AG20443 (cell line): ENCODE results near the gene BAMBI.

Experiments used
- DNase-seq: peaks from one replicate; pipeline ENCODE4 v3.0.0; 2012; ENCODE audit warnings: low spot score, mixed read lengths

Gene BAMBI

DNA sequence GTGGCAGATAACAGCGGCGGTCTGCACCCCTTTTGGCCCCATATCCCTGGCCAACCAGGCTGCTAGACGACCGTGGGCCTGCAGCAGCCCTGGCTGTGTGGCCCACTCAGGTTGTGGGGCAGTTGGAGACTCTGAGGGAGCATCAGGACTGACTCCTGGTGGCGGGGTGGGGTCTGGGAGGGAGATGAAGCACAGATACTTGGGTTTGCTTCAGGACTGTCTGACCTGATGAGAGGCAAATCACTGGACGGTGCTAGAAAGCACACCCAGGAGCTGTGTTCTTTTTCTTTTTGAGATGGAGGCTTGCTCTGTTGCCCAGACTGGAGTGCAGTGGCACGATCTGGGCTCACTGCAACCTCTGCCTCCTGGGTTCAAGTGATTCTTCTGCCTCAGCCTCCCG lies 28.2 kb downstream of the BAMBI start:
- DNase-seq: no peak

DNA sequence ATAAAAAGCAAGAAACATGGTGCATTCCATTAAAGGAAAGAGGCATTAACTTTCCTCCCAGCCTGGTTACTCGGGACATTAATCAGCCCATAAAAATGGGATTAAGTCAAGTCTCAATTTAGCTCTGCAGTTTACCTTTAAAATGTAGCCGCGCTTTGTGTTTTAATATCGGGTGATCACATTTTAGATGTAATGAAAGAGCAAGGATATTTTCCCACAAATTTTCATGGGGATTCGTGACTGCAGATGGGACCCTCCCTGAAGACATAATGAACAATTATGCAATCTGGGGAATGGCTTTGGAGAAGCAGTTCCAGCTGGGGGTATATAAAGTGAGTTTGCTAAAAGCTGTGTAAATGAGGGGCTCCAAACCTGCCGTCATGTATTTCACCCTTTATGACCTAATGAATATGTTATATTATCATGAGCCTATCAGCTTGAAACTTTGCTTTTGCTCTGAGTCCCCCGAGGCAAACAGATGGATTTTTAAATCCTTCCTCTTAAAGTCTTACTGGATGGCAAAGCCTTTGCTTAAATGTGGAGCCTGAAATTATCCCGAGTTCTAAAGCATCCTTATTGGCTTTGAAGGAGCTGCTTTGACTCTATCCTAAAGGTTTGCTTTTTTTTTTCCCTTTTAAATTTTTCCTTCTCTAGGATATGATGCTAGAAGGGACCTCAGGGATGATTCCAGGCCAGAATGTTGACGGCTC lies 31.8 kb downstream of the BAMBI start:
- no peak for DNase-seq

GRCh38 chr10:28710202-28710886 lies 33.0 kb downstream of the BAMBI start:
- no peak for DNase-seq

DNA sequence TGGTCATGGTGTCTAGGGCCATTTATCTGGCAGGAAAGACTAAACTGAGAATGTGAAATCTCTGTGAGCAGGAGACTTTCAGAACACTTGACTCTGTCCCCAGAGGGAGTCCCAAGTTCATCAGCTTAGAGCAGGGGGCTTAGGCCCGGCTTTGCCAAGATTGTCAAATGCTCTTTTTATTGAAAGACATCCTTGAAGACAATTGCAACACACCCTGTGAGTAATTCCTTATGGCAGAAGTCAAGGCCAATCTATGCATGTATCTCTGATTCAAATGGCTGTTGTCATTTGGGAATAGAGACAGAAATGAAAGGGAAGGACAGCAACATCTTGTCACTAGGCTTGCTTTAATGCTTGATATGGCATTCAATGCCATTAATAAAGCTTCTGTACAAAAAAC lies 33.7 kb downstream of the BAMBI start:
- no peak for DNase-seq

GRCh38 chr10:28711776-28712175 lies 34.5 kb downstream of the BAMBI start:
- no peak for DNase-seq

GRCh38 chr10:28713626-28714352 lies 36.5 kb downstream of the BAMBI start:
- DNase-seq: no peak

DNA sequence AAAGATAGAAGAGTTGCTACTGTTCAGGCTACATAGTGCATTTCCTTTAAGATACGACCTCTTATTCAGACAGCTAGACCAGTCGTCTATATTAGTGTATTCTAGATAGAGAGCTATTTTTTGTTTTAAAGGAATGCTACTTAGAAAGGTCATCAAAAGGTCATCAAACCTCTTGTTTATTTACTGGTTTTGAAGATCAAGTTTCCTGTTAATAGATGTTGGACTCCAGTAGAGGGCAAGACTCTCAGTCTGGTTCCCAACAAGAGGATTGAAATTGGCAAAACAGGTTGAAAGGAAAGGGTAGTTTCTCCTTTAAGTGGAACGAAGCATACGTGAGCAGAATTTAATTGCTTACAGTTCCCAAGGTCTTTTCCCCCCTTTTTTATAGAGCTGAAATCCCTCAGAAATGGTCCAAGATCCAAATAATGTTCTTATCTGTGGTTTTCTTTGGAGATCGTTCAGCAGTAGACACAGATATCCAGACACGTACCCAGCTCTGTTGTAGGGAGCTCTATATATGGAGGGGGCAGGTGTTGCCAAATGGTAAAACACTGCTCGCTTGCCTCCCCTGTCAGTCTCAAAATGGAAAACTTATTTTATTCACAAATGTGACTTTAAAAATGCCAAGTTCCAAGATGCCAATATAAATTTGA lies 37.2 kb downstream of the BAMBI start:
- no peak for DNase-seq

DNA sequence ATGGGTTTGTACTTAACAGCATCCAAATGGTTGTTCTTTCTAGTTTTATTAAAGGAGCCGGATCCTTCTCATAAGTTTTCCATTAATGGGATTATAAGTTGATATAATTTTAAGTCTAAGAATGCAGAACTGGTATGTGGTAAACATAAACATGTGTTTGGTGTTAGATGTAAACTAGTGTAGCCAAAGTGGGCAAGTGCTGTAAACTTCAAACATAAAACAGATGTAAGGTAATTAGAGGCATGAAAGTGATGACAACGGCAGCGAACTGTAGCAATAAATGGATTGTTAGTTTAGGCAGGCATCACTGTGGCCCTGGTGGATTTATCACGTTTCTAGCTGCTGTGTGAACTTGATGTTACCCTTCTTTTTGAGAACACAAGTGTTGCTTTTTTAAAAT lies 37.9 kb downstream of the BAMBI start:
- no peak for DNase-seq

- no peak for DNase-seq
Measured at GRCh38 chr10:28715757-28716156, 38.4 kb downstream of the BAMBI start.

GRCh38 chr10:28716748-28717147 lies 39.4 kb downstream of the BAMBI start:
- no peak for DNase-seq

DNA sequence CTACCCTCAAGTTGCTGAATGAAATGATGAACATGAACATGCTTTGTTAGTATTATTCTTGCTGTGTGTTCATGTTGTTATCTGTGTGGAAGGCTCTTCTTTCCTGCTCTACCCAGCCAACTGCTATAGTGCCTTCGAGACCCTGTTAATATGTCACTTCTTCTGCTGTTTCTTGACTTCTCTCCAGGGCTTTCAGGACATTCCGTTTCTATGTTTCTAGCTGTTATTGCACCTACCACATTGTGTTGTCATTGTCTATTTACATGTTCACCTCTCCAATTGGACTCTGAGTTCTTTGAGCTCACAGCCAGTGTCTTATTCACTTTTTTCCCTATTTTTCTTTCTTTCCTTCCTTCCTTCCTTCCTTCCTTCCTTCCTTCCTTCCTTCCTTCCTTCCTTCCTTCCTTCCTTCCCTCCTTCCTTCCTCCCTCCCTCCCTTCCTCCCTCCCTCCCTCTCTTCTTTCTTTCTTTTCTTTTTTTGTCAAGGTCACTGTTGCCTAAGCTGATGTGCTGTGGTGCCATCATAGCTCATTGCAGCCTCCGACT lies 40.4 kb downstream of the BAMBI start:
- no peak for DNase-seq

GRCh38 chr10:28719789-28720436 lies 42.6 kb downstream of the BAMBI start:
- no peak for DNase-seq

DNA sequence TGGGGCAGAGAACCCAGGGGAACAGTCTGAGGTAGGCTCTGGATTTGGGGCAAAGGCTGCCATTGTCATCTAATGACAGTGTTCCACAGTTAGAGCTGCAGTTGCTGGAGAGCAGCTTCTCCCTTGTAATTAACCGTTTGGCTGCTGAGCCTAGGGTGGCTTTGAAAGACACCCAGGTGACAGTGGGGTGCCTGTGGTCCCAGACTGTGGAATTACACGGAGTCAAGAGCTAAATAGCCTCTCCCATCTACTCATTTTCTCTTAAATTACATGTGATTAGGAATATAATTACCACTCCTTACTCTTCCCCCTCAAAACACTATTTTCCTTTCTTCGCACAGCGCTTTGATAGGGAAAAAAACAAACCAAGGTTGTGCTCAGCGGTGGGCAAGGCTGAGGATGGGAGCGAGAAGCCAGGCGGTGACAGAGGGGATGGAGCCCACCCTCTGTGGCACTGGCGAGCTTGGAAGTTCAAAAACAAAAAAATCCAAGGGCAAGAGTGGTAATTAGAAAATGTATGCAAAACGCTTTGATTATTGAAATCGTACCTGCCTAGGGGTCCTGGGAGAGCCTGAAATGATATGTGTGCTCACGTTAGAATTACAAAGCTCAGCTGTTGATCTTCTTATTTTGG lies 44.1 kb downstream of the BAMBI start:
- no peak for DNase-seq

DNA sequence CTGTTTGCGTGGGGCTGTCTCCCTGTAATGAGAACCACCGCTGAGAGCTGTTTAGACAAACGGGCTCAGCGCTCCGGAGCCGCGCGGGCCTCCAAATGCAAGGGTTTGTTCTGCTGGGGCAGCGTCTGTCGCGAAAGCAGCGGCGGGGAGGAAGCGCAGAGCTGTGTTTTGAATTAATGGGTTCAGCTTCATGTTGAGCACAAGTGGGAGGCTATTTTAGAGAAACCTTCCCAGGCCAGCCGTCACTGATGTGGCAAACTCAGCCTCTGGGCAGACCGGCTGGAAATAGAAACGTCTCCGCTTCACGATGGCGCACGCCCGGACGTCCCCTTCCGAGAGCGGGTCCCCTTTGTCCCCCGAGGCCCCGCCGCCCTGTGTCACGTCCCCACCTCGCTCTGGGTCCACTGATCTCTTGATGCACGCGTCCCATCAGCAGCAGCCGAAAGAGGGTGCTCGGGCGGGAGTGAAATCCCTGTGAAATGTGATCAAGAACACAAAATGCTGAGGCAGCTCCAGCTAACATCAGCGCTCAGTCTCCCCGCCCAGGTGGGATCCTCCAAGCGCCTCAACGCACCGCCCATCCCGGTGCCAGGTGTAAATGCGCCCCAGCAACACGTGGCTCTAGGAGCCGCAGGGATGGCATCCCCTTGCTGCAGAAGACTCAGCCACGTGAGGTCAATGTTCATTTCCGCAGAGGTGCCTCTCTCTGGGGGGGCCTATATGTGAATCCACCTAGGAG lies 44.9 kb downstream of the BAMBI start:
- DNase-seq: peak; percentile 63

DNA sequence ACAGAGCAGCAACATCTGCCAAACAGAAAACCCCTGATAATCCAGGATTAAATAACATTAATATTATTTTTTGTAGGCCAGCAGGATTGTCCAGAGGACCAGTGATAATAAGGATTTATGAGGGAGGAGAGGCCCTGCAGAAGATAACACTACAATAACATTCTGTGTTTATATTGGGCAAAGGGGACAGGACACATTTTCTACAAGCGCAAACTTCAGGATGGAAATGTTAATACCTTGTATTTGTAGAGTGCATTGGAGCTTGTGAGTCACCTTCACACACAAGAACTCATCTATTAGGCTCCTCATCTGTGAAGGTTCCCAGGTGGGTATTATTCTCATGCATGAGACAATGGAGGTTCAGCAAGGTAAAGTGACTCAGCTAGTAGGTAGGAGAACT lies 51.0 kb downstream of the BAMBI start:
- no peak for DNase-seq

GRCh38 chr10:28730031-28730778 lies 52.9 kb downstream of the BAMBI start:
- DNase-seq: no peak

DNA sequence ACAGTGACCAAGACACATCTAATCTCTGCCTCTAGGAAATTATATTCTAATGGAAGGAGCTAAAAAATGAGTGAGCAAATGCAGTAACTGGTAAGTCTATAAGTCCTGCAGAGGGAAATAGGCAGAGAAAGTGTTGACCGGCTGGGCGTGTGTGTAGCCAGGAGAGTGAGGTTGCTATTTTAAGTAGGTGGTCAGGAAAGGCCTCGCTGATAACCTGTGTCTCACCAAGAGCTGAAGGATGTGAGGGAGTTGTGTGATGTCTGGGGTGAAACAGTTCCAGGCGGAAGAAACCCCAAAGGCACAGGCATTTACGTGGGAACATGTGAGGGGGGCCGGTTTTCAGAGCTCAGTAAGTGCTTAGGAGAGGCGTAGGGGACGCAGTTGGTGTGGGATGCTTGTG lies 54.8 kb downstream of the BAMBI start:
- no peak for DNase-seq
